ENCODE results near the gene CELA2A. TPM values are rescaled to one million over a fixed set of nuclear protein-coding genes. Genes with fewer than 3 reads are reported as not detected.
"Not testable (repeated sequence)": the region's sequence is repeated elsewhere in the genome, so short reads cannot be mapped to it uniquely, and the experiment has no call there.

Gene CELA2A
- total RNA-seq, 1 experiment from 2014 or later, result not detected

DNA sequence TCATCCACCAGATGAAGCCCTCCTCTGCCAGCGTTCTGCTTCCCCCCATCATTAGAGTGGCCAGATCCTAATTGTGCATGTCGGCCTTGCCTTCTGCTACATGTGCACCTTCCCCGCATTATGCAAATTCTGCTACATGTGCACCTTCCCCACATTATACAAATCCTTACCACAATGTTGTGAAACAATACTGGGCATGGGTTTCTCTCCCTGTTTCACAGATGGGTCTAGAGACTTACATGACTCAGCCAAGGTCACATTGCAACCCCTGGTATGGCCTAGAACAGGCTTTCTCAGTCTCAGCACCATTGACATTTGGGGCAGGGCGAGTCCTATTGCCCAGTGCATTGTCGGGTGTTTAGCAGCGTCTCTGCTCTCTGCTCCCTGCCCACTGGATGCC is 1.0 kb upstream of the CELA2A start:
- H3K4me3 Mint-ChIP-seq (ENCODE audit: unreplicated experiment), result no peak overlapping the region
- TF ChIP-seq, protein P1, sequence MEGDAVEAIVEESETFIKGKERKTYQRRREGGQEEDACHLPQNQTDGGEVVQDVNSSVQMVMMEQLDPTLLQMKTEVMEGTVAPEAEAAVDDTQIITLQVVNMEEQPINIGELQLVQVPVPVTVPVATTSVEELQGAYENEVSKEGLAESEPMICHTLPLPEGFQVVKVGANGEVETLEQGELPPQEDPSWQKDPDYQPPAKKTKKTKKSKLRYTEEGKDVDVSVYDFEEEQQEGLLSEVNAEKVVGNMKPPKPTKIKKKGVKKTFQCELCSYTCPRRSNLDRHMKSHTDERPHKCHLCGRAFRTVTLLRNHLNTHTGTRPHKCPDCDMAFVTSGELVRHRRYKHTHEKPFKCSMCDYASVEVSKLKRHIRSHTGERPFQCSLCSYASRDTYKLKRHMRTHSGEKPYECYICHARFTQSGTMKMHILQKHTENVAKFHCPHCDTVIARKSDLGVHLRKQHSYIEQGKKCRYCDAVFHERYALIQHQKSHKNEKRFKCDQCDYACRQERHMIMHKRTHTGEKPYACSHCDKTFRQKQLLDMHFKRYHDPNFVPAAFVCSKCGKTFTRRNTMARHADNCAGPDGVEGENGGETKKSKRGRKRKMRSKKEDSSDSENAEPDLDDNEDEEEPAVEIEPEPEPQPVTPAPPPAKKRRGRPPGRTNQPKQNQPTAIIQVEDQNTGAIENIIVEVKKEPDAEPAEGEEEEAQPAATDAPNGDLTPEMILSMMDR (IDR thresholded peaks at IDR 0.05; ENCODE audit: insufficient read depth in 1 of 2, low read depth in 1 of 2, low read length in 1 of 2, severe bottlenecking in 1 of 2, unreplicated experiment in 1 of 2), result no peak
- no peaks in the 10 kb centered on the region for H3K9me3 Mint-ChIP-seq (ENCODE audit: unreplicated experiment)
- BruUV-seq (replicated peaks), result no TSS peak
- intact Hi-C loops (cut with micrococcal nuclease; ENCODE audit: unreplicated experiment), result no loop called here
- no peaks in the 10 kb centered on the region for H3K27me3 ChIP-seq (replicated peaks; ENCODE audit: control insufficient read depth, insufficient read depth, low read length)
- ChIA-PET POLR2A (interaction anchor here (0.6 kb wide), 1 partner anchor 24 kb away, joined by 4 read pairs; no protein-coding TSS in a partner anchor), CTCF (no interaction called here)
- no peak for DNase-seq
- no peaks in the 10 kb centered on the region for H3K27me3 Mint-ChIP-seq (ENCODE audit: insufficient read depth, unreplicated experiment)
- H3K36me3 Mint-ChIP-seq (ENCODE audit: insufficient read depth, unreplicated experiment), result no peaks in the 10 kb centered on the region
- H3K36me3 ChIP-seq (ENCODE audit: control insufficient read depth, insufficient read depth, low read length), result no peaks in the 10 kb centered on the region
- H3K4me1 Mint-ChIP-seq (ENCODE audit: low read depth, unreplicated experiment), result peaks cover 11% of the 10 kb centered on the region
- H3K4me3 ChIP-seq (ENCODE audit: low read depth, low read length), result no peak overlapping the region
- no peak overlapping the region for H3K27ac Mint-ChIP-seq (ENCODE audit: unreplicated experiment)
- H3K9me3 ChIP-seq, result no peaks in the 10 kb centered on the region
- H3K4me1 ChIP-seq, result 0 out of 2 replicates have a peak, but pooled peaks cover 5% of the 10 kb centered on the region

DNA sequence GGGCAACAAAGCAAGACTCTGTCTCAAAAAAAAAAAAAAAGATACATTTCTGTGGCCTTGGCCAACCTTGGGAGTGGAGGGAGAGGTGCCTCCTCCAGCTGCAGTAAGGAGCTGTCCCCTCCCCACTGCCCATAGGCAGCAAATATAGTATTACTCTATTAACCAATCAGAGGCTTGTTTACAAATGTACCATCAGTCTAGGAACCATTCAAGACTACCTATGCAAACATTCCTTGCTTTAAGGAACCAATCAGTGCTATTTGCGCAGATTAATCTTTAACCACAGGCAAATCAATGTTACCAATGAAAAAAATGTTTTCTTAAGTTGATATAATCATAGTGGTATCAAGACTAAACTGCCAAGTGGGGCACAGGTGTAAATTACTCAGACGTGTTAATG is 1.1 kb downstream of the CELA2A start:
- intact Hi-C loops (cut with micrococcal nuclease; ENCODE audit: unreplicated experiment), result no loop called here
- TF ChIP-seq, protein P1 (IDR thresholded peaks at IDR 0.05; ENCODE audit: insufficient read depth in 1 of 2, low read depth in 1 of 2, low read length in 1 of 2, severe bottlenecking in 1 of 2, unreplicated experiment in 1 of 2), result no peak
- Histone ChIP-seq H3K4me3 (ENCODE audit: low read depth, low read length) (no peak overlapping the region), H3K4me1 (0 out of 2 replicates have a peak, but pooled peaks cover 5% of the 10 kb centered on the region), H3K36me3 (ENCODE audit: control insufficient read depth, insufficient read depth, low read length) (no peaks in the 10 kb centered on the region), H3K9me3 (no peaks in the 10 kb centered on the region), H3K27me3 (replicated peaks; ENCODE audit: control insufficient read depth, insufficient read depth, low read length) (no peaks in the 10 kb centered on the region)
- H3K27ac Mint-ChIP-seq (ENCODE audit: unreplicated experiment), result no peak overlapping the region
- H3K27me3 Mint-ChIP-seq (ENCODE audit: insufficient read depth, unreplicated experiment), result no peaks in the 10 kb centered on the region
- ChIA-PET POLR2A (interaction anchor here (0.6 kb wide), 1 partner anchor 341 kb away, joined by 6 read pairs; no protein-coding TSS in a partner anchor), CTCF (no interaction called here)
- no TSS peak for BruUV-seq (replicated peaks)
- H3K4me3 Mint-ChIP-seq (ENCODE audit: unreplicated experiment), result no peak overlapping the region
- H3K4me1 Mint-ChIP-seq (ENCODE audit: low read depth, unreplicated experiment), result peaks cover 11% of the 10 kb centered on the region
- peak in 1 of 2 experiments; percentile 48 for DNase-seq
- H3K36me3 Mint-ChIP-seq (ENCODE audit: insufficient read depth, unreplicated experiment), result no peaks in the 10 kb centered on the region
- H3K9me3 Mint-ChIP-seq (ENCODE audit: unreplicated experiment), result no peaks in the 10 kb centered on the region

DNA sequence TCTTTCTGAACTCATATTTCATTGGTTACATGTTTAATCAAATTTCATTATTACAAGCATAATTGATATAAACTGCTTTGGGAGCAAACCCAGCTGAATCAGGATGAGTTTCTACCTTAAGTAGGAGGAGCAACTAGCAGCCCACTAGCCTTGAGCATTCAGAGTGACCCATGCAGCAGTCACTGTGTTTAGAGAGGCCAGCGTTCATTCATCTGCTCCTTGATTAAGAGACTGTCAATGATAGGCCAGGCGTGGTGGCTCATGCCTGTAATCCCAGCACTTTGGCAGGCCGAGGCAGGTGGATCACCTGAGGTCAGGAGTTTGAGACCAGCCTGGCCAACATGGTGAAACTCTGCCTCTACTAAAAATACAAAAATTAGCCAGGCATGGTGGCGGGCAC is 1.9 kb downstream of the CELA2A start:
- H3K4me3 Mint-ChIP-seq (ENCODE audit: unreplicated experiment); H3K4me1 ChIP-seq; H3K36me3 Mint-ChIP-seq (ENCODE audit: insufficient read depth, unreplicated experiment); H3K27me3 Mint-ChIP-seq (ENCODE audit: insufficient read depth, unreplicated experiment); H3K36me3 ChIP-seq (ENCODE audit: control insufficient read depth, insufficient read depth, low read length); H3K27me3 ChIP-seq (replicated peaks; ENCODE audit: control insufficient read depth, insufficient read depth, low read length); BruUV-seq (replicated peaks); H3K27ac Mint-ChIP-seq (ENCODE audit: unreplicated experiment); H3K4me3 ChIP-seq (ENCODE audit: low read depth, low read length); H3K9me3 Mint-ChIP-seq (ENCODE audit: unreplicated experiment); DNase-seq; H3K9me3 ChIP-seq; POLR2A ChIA-PET; intact Hi-C loops (cut with micrococcal nuclease; ENCODE audit: unreplicated experiment): not testable (repeated sequence)
- peaks cover 11% of the 10 kb centered on the region for H3K4me1 Mint-ChIP-seq (ENCODE audit: low read depth, unreplicated experiment)
- CTCF ChIA-PET, result interaction anchor here (0.6 kb wide), 1 partner anchor 255 kb away, joined by 3 read pairs; no protein-coding TSS in a partner anchor
